ENCODE measurements around the gene RFTN1.

The RFTN1 gene

DNA sequence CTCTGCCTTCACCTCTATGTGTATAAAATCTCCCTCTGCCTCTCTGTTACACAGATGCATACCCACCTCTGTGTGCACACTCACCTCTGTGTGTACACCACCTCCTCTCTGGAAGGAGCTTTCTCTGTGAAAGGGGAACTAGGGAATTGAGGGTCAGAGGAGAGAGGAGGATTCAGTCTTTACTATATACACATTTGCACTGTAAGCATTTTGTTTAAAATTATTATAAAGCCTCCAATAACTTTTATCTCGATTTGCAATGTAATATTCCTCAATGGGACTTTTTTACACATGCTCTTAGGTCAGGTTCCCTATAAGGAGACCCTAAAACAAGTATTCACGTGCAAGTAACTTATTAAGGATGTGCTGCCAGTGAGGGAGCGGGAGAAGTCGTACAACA lies 166.0 kb downstream of the RFTN1 start:
- no peak for DNase-seq

DNA sequence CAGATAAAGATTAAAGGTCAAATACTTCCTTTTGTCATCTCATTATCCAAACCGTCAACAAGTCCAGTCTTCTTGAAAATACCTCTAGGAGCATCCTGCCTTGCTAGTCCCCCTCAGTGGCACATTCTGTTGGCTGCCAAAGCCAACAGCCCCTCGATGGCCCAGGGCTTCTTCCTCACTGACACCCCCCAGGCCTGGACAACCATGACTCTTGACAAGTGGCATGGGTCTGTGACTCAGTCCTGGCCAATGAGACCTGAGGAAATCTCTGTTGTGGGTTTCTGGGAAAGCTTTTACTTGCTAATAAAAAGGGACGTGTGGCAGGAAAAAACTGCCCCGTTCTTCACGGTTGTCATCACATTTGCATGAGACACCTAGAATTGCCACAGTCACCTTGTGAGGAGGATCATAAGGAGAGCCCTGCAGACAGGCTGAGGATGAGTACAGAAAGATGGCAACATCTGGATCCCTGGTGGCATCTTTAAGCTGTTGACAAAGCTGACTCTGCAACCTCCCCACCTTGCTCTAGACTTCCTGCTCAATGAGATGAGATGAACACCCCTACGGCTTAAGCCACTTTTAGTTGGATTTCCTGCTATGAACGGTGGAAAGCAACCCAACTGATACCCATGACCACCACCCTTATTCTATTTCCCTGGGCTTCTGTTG lies 167.0 kb downstream of the RFTN1 start:
- no peak for DNase-seq

GRCh38 chr3:16343101-16343500 lies 170.4 kb downstream of the RFTN1 start:
- DNase-seq, result no peak

DNA sequence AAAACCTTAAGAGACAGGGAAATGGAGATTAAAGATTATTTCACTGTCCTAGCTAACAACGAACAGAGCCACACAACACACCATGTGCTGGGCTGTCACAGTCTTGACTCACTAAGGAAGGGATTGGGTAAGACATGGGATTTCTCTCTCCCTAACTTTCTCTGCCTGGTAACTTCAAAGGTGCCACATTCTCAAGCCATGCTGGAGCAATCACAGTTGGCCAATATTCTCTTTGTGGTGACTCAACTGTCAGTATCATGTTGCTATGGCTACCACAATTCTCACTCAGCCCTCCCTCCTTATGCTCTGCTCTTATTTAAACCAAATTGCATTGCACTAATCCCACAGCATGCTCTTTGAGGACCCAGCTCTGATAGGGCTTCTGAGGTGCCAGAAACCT lies 174.5 kb downstream of the RFTN1 start:
- peak; percentile 35 for DNase-seq

- peak; percentile 55 for DNase-seq
Measured at GRCh38 chr3:16337856-16338540, 175.5 kb downstream of the RFTN1 start.

DNA sequence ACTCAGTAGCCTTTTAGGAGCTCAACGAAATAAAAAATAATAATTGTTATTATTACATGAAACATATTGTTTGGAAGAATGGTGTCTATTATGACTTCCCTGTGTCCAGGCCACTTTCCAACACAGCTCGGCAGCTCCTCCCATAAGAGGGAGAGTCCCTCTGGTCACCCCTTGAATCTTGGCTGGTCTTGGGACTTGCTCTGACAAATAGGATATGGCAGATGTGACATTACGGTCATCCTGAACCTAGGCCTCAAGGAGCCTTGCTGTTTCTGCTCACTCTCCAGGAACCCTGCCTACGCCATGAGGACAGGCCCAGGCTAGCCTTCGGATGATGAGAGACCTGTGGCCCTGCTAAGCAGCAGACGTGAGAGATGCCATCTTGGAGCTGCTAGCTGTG lies 176.7 kb downstream of the RFTN1 start:
- DNase-seq, result no peak

DNA sequence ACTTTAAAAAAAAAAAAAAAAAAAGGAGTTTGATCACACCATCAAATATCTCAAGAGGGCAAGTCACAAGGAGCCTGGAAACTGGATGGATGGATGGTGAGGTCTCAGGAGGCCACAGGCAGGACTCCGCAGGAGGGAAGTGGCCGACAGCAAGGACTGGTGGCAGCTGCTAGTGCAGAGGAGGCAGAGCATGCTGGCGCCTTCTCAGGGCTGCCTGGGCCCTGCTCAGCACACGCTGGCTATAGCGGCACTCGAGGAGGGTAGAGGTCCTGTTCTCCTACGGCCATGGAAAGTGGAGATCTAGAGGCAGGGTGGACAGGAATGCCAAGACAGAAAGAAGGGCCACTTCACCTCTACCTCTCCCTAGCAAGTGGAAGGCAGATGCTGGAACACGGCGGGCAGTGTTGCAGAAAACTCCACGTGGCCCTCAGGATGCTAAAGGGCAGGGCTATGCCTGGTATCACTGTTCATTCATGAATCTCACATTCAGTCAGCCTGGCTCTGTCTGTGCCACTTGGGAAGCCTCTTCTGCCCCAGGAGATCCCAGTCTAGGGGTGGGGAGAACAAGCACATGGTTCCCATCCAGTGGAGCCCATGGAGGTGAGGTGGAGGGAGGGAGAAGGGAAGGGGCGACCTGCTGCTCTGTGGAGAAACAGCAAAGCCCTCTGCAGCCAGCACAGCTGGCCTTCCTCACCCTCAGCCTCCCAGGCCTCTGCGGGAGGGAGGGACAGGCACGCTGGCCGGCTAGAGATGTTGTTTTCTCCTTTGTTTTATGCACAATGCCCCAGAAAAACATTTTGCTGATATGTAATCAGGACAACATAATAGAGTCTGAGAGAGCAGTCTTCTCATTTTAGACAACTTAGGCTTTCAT lies 177.5 kb downstream of the RFTN1 start:
- DNase-seq, result no peak

DNA sequence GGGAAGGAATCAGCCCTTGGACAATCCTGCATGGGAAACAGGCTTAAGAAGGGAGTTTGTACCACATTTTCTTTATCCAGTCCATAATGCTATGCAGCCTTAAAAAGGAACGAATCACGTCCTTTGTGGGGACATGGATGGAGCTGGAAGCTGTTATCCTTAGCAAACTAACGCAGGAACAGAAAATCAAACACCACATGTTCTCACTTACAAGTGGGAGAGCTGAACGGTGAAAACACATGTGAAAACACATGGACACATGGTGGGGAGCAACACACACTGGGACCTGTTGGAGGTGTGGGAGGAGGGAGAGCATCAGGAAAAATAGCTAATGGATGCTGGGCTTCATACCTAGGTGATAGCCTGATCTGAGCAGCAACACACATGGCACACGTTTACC lies 178.2 kb downstream of the RFTN1 start:
- DNase-seq, result no peak

DNA sequence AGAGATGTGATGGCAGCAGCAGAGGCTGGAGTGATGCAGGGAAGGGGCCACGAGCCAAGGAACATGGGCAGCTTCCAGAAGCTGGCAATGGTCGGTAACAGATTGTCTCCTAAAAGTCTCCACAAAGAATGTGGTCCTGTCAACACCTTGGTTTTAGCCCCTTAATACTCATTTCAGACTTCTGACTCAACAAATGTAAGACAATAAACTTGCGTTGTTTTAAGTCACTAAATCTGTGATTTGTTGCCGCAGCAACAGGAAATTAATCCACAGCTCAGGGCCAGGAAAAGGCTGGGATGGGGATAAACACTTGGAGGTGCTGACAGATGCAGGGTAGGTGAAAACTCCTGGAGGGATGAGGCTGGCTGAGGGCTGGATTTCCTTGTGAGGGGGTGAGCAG lies 178.6 kb downstream of the RFTN1 start:
- DNase-seq, result no peak

GRCh38 chr3:16332904-16333426 lies 180.5 kb downstream of the RFTN1 start:
- no peak for DNase-seq

- DNase-seq, result no peak
Measured at GRCh38 chr3:16331319-16331883, 182.1 kb downstream of the RFTN1 start.

DNA sequence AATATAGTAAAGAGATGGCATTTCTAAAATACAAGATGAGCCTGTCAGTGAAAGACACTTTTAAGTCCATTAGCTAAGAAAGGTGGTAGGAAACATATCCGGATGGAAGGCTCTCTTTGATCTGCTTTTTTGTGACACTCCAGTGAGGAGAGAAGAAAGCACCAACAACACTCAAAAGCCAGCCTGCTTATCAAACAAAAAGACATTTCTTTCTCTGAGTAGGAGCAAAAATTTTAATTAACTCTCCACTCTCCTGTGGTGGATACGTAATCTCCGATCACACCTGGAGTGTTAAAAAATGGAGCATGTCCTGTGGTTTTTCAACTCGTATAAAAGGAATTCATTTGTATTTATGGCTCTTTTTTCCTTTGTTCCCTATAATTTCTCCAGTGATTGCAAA lies 183.1 kb downstream of the RFTN1 start:
- DNase-seq, result no peak

GRCh38 chr3:16329826-16330129 lies 183.7 kb downstream of the RFTN1 start:
- DNase-seq, result no peak

DNA sequence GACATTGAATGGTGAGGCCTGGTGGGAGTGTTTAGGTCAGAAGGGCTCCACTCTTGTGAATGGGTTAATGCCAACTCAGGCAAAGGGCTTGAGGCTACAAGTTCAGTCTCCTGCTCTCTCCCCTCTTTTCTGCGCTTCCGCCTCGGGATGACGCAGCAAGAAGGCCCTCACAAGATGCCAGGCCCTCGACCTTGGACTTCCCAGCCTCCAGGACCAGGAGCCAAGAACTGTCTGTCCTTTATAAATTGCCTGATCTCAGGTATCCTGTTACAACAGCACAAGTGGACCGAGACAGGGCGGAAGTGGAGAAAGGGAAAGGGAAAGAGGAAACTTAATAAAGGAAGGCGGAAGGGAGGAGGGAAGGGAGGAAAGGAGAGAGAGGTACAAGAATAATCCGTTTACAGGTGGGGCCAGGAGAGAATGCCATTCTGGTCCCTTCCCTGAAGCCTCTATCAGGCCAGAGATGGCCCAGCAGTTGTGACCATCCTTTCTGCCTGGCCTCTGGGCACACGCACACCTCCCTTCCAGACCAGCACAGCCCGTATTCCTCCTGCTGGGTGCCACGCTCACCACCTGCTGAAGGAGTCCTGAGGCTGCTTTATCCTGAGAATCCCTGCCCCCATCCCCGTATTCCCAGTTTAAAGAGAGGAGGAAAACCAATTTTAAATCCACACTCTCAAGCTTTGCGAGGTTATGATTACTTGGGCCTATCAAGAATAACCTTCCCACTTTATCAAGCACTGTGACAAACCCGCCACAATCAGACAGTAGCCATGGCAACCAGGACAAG lies 184.3 kb downstream of the RFTN1 start:
- no peak for DNase-seq

- DNase-seq, result no peak
Measured at GRCh38 chr3:16328124-16328523, 185.4 kb downstream of the RFTN1 start.

GRCh38 chr3:16326724-16327349 lies 186.7 kb downstream of the RFTN1 start:
- DNase-seq, result no peak

DNA sequence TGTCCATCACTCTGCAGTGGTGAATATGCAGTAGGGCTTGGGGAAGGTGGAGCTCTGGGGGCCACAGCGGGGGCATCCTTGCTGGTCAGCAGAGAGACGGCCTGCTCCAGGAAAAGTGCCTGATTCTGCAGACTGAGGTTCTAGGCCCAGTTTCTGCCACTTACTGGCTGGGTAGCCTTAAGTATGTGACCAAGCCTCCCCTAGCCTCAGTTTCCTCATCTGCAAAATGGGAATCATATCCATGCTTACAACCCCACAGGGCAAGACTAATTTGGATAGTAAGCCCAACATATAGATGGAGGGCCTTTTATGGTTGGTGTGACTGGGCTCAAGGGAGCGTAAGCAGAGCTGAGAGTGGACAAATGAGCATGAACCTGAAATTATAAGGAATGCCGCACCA lies 187.6 kb downstream of the RFTN1 start:
- no peak for DNase-seq

- DNase-seq, result no peak
Measured at GRCh38 chr3:16323737-16324136, 189.8 kb downstream of the RFTN1 start.

GRCh38 chr3:16322189-16322588 lies 191.3 kb downstream of the RFTN1 start:
- DNase-seq, result no peak

DNA sequence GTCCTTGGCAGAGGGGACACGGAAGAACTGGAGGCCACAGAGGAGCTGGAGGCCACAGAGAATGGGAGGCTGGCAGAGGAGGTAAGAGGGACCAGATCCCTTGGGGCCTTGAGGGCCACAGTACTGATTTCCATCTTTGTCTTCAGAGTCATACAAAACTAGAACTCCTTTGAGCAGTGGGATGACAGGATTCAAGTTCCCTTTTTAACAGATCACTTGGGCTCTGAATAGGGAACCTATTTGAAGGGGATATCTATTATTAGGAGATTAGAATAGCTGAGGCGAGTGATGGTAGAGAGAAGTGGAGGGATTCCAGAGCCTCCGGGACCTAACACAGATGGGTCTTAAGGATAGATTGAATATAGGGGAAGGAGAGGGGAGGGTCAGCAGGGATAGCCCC lies 192.8 kb downstream of the RFTN1 start:
- no peak for DNase-seq

DNA sequence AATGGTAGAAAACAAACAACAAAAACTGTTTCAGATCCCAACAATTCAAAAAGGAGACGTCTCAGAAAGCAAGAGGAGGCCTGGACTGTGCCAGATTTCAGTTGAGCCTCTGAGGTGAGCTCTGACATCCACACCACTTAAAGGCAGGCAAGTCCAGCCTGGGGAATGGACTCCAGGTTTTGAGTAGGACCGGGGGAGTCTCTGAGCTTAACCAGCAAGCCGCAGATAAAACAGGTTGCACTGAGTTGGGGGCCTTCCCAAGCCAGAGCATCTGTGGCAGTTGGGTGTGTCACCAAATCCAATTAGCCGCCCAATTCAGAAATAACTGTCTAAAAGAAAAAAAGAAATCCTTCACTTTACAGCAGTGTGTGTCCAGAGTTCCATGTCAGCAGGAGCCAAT lies 193.8 kb downstream of the RFTN1 start:
- DNase-seq, result no peak

DNA sequence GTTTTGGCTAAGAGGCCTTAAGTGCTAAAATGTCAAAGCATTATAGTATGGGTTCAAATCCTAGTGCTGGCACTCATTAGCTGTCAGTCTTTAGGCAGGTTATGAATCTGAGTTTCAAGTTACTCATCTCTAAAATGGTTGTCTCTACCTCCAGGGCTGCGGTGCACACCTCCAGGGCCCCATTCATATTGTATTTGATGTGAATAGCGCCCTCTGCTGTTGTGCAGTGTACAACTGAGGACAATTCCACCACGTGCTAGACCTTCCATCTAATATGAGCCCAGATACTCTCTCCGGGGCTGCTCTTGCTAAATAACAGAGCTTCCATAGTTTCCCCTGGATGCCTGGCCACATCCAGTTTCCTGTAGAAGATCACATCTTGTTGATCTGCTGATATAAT lies 194.2 kb downstream of the RFTN1 start:
- DNase-seq, result no peak
